ENCODE data around the gene LCN2. TPM values are rescaled to one million over a fixed set of nuclear protein-coding genes. Genes with fewer than 3 reads are reported as not detected.

Gene LCN2
- total RNA-seq, 2 donors from 2014 or later = 4.9 to 24.6 TPM

DNA sequence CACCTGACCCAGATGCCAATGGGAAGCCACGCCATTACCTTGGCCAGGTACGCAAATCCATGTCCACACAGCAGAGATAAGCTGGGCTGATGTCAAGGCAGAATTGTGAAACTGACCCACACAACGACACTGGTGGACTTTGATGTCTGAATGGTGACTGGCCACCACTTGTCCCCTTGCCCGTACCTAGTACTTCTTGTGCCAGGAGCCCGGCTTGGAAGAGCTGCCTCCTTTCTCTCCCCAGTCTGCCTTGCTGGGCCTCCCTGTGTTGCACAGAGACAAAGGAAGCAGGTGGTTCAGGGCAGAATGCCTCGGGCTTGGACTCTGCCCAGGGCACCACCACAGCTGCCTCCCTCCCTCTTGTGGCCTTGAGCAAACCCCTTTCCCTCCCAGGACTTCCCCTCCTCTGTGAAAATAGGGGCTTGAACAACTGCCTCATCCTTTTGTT is 45.1 kb upstream of the LCN2 start:
- DNase-seq = peak; percentile 88 to 96 (median 92)
- H3K9me3 ChIP-seq = no peaks in the 10 kb centered on the region
- H3K27me3 ChIP-seq = no peaks in the 10 kb centered on the region
- H3K27ac ChIP-seq = peak overlapping the region; percentile 88 to 98 (median 94)
- TF ChIP-seq, protein P1, sequence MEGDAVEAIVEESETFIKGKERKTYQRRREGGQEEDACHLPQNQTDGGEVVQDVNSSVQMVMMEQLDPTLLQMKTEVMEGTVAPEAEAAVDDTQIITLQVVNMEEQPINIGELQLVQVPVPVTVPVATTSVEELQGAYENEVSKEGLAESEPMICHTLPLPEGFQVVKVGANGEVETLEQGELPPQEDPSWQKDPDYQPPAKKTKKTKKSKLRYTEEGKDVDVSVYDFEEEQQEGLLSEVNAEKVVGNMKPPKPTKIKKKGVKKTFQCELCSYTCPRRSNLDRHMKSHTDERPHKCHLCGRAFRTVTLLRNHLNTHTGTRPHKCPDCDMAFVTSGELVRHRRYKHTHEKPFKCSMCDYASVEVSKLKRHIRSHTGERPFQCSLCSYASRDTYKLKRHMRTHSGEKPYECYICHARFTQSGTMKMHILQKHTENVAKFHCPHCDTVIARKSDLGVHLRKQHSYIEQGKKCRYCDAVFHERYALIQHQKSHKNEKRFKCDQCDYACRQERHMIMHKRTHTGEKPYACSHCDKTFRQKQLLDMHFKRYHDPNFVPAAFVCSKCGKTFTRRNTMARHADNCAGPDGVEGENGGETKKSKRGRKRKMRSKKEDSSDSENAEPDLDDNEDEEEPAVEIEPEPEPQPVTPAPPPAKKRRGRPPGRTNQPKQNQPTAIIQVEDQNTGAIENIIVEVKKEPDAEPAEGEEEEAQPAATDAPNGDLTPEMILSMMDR (IDR thresholded peaks at IDR 0.05) = peak in 2 of 7 experiments; percentile 18 to 29
- peak in 2 of 3 donors; percentile 62 to 68 for TF ChIP-seq POLR2A (IDR thresholded peaks at IDR 0.05)
- H3K4me3 ChIP-seq = no peak overlapping the region
- peaks cover 21 to 32% of the 10 kb centered on the region in 2 donors for H3K36me3 ChIP-seq (replicated peaks in 1 of 2; ENCODE audit: insufficient read depth in 1 of 2, low read depth in 2 of 2)
- 3 to 14% methylated on average over 4 to 6 of the region's 6 CpGs for WGBS, 2 donors
- intact Hi-C loops (cut with DNase I) = no loop called here
- peak; percentile 75 for ATAC-seq
- H3K4me1 ChIP-seq = peaks cover 72% of the 10 kb centered on the region

DNA sequence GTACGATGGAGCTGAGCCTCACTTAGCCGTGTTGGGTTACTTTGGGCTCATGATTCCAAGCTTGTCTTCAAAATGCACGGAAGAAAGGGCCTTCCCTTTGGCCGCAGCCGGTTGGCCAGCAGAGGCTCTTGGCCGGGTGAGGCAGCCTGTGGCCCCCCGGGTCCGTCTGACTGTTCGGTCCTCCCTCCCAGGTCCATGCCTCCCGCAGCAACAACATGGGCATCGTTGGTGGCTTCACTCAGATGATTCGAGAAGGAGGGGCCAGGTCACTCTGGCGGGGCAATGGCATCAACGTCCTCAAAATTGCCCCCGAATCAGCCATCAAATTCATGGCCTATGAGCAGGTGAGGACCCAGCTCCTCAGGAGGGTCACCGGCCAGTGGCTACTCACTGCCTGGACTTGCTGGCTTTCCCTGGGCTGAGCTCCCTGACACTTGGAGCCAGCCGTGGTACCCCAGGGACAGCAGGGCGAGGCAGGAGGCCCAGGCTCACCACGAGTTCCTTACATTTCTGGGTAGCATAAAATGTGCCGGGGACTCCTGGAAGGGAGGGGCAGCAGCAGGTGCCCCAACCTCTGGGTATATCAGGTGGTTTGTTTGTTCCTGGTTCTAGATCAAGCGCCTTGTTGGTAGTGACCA is 43.6 kb upstream of the LCN2 start:
- TF ChIP-seq POLR2A (IDR thresholded peaks at IDR 0.05) = no peak
- TF ChIP-seq, protein P1 (IDR thresholded peaks at IDR 0.05) = no peak
- DNase-seq (peak in 1 of 4 donors; percentile 4), ATAC-seq (no peak)
- Histone ChIP-seq H3K9me3 (no peaks in the 10 kb centered on the region), H3K27me3 (no peaks in the 10 kb centered on the region), H3K27ac (peak overlapping the region in 3 of 4 donors; percentile 32 to 96 (median 93)), H3K4me3 (no peak overlapping the region), H3K36me3 (replicated peaks in 1 of 2; ENCODE audit: insufficient read depth in 1 of 2, low read depth in 2 of 2) (peaks cover 21 to 32% of the 10 kb centered on the region in 2 donors), H3K4me1 (peaks cover 62% of the 10 kb centered on the region)
- intact Hi-C loops (cut with DNase I) = no loop called here
- 88 to 96% methylated on average over 8 to 21 of the region's 21 CpGs for WGBS, 2 donors

DNA sequence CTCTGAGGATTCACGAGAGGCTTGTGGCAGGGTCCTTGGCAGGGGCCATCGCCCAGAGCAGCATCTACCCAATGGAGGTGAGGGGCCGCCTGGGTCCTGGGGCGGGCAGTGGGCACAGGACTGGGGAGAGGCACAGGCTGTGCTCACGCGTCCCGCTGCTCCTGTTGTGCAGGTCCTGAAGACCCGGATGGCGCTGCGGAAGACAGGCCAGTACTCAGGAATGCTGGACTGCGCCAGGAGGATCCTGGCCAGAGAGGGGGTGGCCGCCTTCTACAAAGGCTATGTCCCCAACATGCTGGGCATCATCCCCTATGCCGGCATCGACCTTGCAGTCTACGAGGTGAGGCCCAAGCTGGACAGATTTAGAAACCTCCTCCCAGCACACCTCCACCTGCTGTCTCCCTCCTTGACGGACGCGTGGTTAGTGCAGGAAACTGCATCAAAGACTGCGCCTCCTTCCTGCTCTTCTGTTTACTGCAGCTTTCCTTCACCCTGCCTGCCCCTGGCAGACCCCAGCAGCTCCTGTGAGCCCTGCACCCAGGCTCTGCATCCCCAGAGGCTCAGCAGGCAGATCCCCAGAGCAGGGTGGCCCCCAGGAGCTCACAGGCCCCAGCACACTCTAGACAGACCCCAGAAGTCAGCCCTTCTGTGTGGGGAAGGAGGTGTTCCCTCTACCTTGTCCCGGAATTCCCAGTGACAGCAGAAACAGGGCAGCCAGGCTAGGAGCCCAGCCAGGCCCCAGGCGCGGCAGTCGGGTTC is 42.9 kb upstream of the LCN2 start:
- Histone ChIP-seq H3K4me1 (peaks cover 60% of the 10 kb centered on the region), H3K36me3 (replicated peaks in 1 of 2; ENCODE audit: insufficient read depth in 1 of 2, low read depth in 2 of 2) (peaks cover 21 to 30% of the 10 kb centered on the region in 2 donors), H3K27ac (peak overlapping the region in 2 of 4 donors; percentile 32 to 96), H3K4me3 (no peak overlapping the region), H3K27me3 (no peaks in the 10 kb centered on the region), H3K9me3 (no peaks in the 10 kb centered on the region)
- DNase-seq (peak in 1 of 4 donors; percentile 15), ATAC-seq (no peak)
- no peak for TF ChIP-seq POLR2A (IDR thresholded peaks at IDR 0.05)
- TF ChIP-seq, protein P1 (IDR thresholded peaks at IDR 0.05) = no peak
- intact Hi-C loops (cut with DNase I) = no loop called here
- 89 to 92% methylated on average over 7 to 17 of the region's 23 CpGs for WGBS, 2 donors

DNA sequence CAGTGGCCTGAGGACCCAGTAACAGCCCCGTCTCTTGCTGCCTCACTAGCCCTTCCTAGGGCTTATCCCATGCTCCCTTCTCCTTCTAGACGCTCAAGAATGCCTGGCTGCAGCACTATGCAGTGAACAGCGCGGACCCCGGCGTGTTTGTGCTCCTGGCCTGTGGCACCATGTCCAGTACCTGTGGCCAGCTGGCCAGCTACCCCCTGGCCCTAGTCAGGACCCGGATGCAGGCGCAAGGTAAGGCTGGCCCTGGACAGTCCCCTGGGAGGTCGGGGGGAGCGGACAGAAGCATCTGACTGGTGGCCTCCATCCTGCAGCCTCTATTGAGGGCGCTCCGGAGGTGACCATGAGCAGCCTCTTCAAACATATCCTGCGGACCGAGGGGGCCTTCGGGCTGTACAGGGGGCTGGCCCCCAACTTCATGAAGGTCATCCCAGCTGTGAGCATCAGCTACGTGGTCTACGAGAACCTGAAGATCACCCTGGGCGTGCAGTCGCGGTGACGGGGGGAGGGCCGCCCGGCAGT is 42.2 kb upstream of the LCN2 start:
- Histone ChIP-seq H3K36me3 (replicated peaks in 1 of 2; ENCODE audit: insufficient read depth in 1 of 2, low read depth in 2 of 2) (peaks cover 21 to 30% of the 10 kb centered on the region in 2 donors), H3K4me3 (no peak overlapping the region), H3K4me1 (peaks cover 54% of the 10 kb centered on the region), H3K9me3 (no peaks in the 10 kb centered on the region), H3K27me3 (no peaks in the 10 kb centered on the region), H3K27ac (peak overlapping the region in 2 of 4 donors; percentile 44 to 46)
- TF ChIP-seq POLR2A (IDR thresholded peaks at IDR 0.05) = no peak
- TF ChIP-seq, protein P1 (IDR thresholded peaks at IDR 0.05) = no peak
- 88 to 93% methylated on average over 7 to 23 of the region's 23 CpGs for WGBS, 2 donors
- intact Hi-C loops (cut with DNase I) = no loop called here
- no peak for DNase-seq
- ATAC-seq = no peak

All from body of pancreas (tissue), 4 donors.